Measurements from ENCODE around the gene FAM222B. TPM values are rescaled to one million over a fixed set of nuclear protein-coding genes. Genes with fewer than 3 reads are reported as not detected.
A peak's percentile ranks its signal among the peaks of the same experiment; 100 is the strongest.

FAM222B gene
- total and polyA plus RNA-seq, 9 of the 15 experiments (the other 6 are each of a cell fraction or from before 2014, with no cell fraction given), result 4.0 to 34.6 (median 7.5) TPM

DNA sequence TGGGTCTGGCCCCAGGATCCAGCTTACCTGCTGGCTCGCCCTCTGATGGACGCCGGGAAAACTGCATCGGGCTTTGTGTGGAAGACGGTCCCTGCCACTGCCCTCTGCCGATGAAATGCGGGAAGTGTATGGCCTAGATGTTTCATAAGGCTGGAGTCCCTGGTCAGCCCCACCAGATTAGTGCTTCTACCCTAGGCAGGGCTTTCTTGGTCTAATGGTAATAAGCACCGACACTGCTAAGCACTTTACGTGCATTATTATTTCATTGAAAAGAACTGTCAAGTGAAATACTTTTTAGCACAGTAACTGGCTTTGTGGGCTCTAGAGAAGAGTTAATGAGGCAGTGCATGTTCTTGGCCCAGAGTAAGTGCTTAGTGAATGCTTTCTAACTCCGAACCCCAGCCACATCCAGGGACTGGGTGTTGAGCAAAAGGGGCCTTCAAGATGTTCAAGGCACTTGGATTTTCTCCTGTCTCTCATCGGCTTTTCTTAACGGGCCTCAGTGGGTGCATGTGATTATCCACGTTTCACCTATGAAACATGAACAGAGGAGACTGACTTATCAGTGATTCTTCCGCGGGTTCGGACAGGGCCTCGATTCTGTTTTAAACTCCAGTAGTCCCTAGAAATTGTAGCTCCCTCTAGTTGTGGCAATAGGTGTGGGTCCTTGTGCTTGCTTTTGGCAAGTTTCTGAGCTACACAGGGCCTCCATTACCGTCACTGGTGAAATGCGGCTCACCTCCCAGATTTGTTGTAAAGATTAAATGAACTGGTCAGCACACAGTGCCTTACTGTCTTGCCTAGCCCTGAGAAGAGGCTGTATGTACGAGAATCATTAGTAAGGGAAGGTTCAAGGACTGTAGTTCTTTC is 92.2 kb downstream of the FAM222B start (continued):
- TF ChIP-seq KLF10 (CRISPR knock-in tag; IDR thresholded peaks at IDR 0.05), result no peak
- TF ChIP-seq, protein P1, sequence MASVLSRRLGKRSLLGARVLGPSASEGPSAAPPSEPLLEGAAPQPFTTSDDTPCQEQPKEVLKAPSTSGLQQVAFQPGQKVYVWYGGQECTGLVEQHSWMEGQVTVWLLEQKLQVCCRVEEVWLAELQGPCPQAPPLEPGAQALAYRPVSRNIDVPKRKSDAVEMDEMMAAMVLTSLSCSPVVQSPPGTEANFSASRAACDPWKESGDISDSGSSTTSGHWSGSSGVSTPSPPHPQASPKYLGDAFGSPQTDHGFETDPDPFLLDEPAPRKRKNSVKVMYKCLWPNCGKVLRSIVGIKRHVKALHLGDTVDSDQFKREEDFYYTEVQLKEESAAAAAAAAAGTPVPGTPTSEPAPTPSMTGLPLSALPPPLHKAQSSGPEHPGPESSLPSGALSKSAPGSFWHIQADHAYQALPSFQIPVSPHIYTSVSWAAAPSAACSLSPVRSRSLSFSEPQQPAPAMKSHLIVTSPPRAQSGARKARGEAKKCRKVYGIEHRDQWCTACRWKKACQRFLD (CRISPR knock-in tag; IDR thresholded peaks at IDR 0.05), result 0 out of 2 replicates have a peak, but pooled peaks have one; percentile 41
- TF ChIP-seq, protein P2, sequence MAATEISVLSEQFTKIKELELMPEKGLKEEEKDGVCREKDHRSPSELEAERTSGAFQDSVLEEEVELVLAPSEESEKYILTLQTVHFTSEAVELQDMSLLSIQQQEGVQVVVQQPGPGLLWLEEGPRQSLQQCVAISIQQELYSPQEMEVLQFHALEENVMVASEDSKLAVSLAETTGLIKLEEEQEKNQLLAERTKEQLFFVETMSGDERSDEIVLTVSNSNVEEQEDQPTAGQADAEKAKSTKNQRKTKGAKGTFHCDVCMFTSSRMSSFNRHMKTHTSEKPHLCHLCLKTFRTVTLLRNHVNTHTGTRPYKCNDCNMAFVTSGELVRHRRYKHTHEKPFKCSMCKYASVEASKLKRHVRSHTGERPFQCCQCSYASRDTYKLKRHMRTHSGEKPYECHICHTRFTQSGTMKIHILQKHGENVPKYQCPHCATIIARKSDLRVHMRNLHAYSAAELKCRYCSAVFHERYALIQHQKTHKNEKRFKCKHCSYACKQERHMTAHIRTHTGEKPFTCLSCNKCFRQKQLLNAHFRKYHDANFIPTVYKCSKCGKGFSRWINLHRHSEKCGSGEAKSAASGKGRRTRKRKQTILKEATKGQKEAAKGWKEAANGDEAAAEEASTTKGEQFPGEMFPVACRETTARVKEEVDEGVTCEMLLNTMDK (IDR thresholded peaks at IDR 0.05; ENCODE audit: borderline replicate concordance, insufficient read depth, low read depth, low read length, poor library complexity, severe bottlenecking), result peak; percentile 26
- no peak for TF ChIP-seq NFYB (IDR thresholded peaks at IDR 0.05; ENCODE audit: extremely low read depth, insufficient read length)
- TF ChIP-seq, protein P3, sequence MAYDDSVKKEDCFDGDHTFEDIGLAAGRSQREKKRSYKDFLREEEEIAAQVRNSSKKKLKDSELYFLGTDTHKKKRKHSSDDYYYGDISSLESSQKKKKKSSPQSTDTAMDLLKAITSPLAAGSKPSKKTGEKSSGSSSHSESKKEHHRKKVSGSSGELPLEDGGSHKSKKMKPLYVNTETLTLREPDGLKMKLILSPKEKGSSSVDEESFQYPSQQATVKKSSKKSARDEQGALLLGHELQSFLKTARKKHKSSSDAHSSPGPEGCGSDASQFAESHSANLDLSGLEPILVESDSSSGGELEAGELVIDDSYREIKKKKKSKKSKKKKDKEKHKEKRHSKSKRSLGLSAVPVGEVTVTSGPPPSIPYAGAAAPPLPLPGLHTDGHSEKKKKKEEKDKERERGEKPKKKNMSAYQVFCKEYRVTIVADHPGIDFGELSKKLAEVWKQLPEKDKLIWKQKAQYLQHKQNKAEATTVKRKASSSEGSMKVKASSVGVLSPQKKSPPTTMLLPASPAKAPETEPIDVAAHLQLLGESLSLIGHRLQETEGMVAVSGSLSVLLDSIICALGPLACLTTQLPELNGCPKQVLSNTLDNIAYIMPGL (CRISPR knock-in tag; IDR thresholded peaks at IDR 0.05), result 0 out of 2 replicates have a peak, but pooled peaks have one; percentile 68
- TF ChIP-seq HLTF (IDR thresholded peaks at IDR 0.05), result no peak
- TF ChIP-seq, protein P4, sequence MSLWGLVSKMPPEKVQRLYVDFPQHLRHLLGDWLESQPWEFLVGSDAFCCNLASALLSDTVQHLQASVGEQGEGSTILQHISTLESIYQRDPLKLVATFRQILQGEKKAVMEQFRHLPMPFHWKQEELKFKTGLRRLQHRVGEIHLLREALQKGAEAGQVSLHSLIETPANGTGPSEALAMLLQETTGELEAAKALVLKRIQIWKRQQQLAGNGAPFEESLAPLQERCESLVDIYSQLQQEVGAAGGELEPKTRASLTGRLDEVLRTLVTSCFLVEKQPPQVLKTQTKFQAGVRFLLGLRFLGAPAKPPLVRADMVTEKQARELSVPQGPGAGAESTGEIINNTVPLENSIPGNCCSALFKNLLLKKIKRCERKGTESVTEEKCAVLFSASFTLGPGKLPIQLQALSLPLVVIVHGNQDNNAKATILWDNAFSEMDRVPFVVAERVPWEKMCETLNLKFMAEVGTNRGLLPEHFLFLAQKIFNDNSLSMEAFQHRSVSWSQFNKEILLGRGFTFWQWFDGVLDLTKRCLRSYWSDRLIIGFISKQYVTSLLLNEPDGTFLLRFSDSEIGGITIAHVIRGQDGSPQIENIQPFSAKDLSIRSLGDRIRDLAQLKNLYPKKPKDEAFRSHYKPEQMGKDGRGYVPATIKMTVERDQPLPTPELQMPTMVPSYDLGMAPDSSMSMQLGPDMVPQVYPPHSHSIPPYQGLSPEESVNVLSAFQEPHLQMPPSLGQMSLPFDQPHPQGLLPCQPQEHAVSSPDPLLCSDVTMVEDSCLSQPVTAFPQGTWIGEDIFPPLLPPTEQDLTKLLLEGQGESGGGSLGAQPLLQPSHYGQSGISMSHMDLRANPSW (CRISPR knock-in tag; IDR thresholded peaks at IDR 0.05), result no peak
- no peak for TF ChIP-seq SAP30 (IDR thresholded peaks at IDR 0.05; ENCODE audit: borderline replicate concordance, insufficient read depth, low read depth, low read length, poor library complexity, severe bottlenecking)
- TF ChIP-seq ZNF79 (CRISPR knock-in tag; IDR thresholded peaks at IDR 0.05; ENCODE audit: low read depth), result no peak
- peak; percentile 66 to 96 for TF ChIP-seq MAZ (CRISPR knock-in tag; conservative IDR thresholded peaks at IDR 0.05 in 1 of 2, IDR thresholded peaks at IDR 0.05 in 1 of 2)
- peak; percentile 78; the same call in 1 of the 2 replicates for TF ChIP-seq SP1 (CRISPR knock-in tag; IDR thresholded peaks at IDR 0.05)
- TF ChIP-seq, protein P5, sequence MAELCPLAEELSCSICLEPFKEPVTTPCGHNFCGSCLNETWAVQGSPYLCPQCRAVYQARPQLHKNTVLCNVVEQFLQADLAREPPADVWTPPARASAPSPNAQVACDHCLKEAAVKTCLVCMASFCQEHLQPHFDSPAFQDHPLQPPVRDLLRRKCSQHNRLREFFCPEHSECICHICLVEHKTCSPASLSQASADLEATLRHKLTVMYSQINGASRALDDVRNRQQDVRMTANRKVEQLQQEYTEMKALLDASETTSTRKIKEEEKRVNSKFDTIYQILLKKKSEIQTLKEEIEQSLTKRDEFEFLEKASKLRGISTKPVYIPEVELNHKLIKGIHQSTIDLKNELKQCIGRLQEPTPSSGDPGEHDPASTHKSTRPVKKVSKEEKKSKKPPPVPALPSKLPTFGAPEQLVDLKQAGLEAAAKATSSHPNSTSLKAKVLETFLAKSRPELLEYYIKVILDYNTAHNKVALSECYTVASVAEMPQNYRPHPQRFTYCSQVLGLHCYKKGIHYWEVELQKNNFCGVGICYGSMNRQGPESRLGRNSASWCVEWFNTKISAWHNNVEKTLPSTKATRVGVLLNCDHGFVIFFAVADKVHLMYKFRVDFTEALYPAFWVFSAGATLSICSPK (IDR thresholded peaks at IDR 0.05; ENCODE audit: borderline replicate concordance), result no peak
- TF ChIP-seq RAD51 (IDR thresholded peaks at IDR 0.05; ENCODE audit: borderline replicate concordance, low read depth), result peak; percentile 6; the same call in 1 of the 2 replicates
- TF ChIP-seq SMAD3 (CRISPR knock-in tag; conservative IDR thresholded peaks at IDR 0.05), result peak; percentile 50; the same call in 1 of the 2 replicates

Data from K562 (cell line).